Measurements from ENCODE around the gene HOXA13.
A peak's percentile ranks its signal among the peaks of the same experiment; 100 is the strongest.

The HOXA13 gene

GRCh38 chr7:27187475-27188385 is 12.2 kb downstream of the HOXA13 start:
- H4K8ac ChIP-seq (ENCODE audit: low read depth, low read length) = no peak overlapping the region
- H3K4ac ChIP-seq (ENCODE audit: low read depth, low read length) = no peak overlapping the region
- H2BK12ac ChIP-seq (ENCODE audit: low read length) = no peak overlapping the region
- H3K9ac ChIP-seq (ENCODE audit: low read length) = no peak overlapping the region
- no peak overlapping the region for H2AFZ ChIP-seq (ENCODE audit: insufficient read depth, low read length, poor library complexity)
- H3K18ac ChIP-seq (ENCODE audit: low read length) = no peak overlapping the region
- H3K14ac ChIP-seq (ENCODE audit: low read length) = no peak overlapping the region
- no peaks in the 10 kb centered on the region for H3K36me3 ChIP-seq (ENCODE audit: control insufficient read depth in 1 of 2, insufficient read depth in 2 of 2, low read length in 2 of 2)
- H2BK5ac ChIP-seq (ENCODE audit: low read depth, low read length, poor library complexity) = no peak overlapping the region
- H3K79me1 ChIP-seq (ENCODE audit: low read length) = peaks cover 3% of the 10 kb centered on the region
- no peak overlapping the region for H3K27ac ChIP-seq (ENCODE audit: low read depth, low read length)
- H3K4me1 ChIP-seq (ENCODE audit: control insufficient read depth in 1 of 2, insufficient read depth in 2 of 2, low read length in 2 of 2) = peaks cover 27 to 30% of the 10 kb centered on the region in 2 experiments
- H2BK120ac ChIP-seq (ENCODE audit: insufficient read depth, low read length, poor library complexity) = no peak overlapping the region
- H4K12ac ChIP-seq (ENCODE audit: low read depth, low read length) = no peak overlapping the region
- H3K27me3 ChIP-seq (ENCODE audit: insufficient read depth, low read length) = peaks cover 93% of the 10 kb centered on the region
- H3K23ac ChIP-seq (ENCODE audit: low read length) = no peak overlapping the region
- peak overlapping the region; percentile 62 for H3K4me2 ChIP-seq (ENCODE audit: low read length)
- no peaks in the 10 kb centered on the region for H3K79me2 ChIP-seq (ENCODE audit: control insufficient read depth, insufficient read depth, low read length, poor library complexity)
- DNase-seq = no peak
- WGBS (ENCODE audit: extremely low coverage, insufficient coverage, insufficient read length) = no CpG with 5 or more reads among the region's 46 CpGs
- no peak overlapping the region for H4K91ac ChIP-seq (ENCODE audit: low read depth, low read length)
- peaks cover 20% of the 10 kb centered on the region for H3K9me3 ChIP-seq (ENCODE audit: insufficient read depth, low read depth, low read length)
- H3K4me3 ChIP-seq (ENCODE audit: low read depth, low read length) = no peak overlapping the region
- no peak overlapping the region for H2AK5ac ChIP-seq (ENCODE audit: low read length)

GRCh38 chr7:27186668-27187474 is 13.0 kb downstream of the HOXA13 start:
- DNase-seq = no peak
- Histone ChIP-seq H2BK120ac (ENCODE audit: insufficient read depth, low read length, poor library complexity) (no peak overlapping the region), H3K27me3 (ENCODE audit: insufficient read depth, low read length) (peaks cover 93% of the 10 kb centered on the region), H2AFZ (ENCODE audit: insufficient read depth, low read length, poor library complexity) (no peak overlapping the region), H2BK12ac (ENCODE audit: low read length) (no peak overlapping the region), H3K79me2 (ENCODE audit: control insufficient read depth, insufficient read depth, low read length, poor library complexity) (no peaks in the 10 kb centered on the region), H3K36me3 (ENCODE audit: control insufficient read depth in 1 of 2, insufficient read depth in 2 of 2, low read length in 2 of 2) (no peaks in the 10 kb centered on the region), H3K18ac (ENCODE audit: low read length) (no peak overlapping the region), H3K4me3 (ENCODE audit: low read depth, low read length) (no peak overlapping the region), H3K79me1 (ENCODE audit: low read length) (peaks cover 3% of the 10 kb centered on the region), H4K12ac (ENCODE audit: low read depth, low read length) (no peak overlapping the region), H3K9me3 (ENCODE audit: insufficient read depth, low read depth, low read length) (peaks cover 20% of the 10 kb centered on the region), H3K27ac (ENCODE audit: low read depth, low read length) (no peak overlapping the region), H3K14ac (ENCODE audit: low read length) (no peak overlapping the region), H4K8ac (ENCODE audit: low read depth, low read length) (no peak overlapping the region), H3K4me1 (ENCODE audit: control insufficient read depth in 1 of 2, insufficient read depth in 2 of 2, low read length in 2 of 2) (peaks cover 29 to 30% of the 10 kb centered on the region in 2 experiments), H3K23ac (ENCODE audit: low read length) (no peak overlapping the region), H2AK5ac (ENCODE audit: low read length) (no peak overlapping the region), H3K4me2 (ENCODE audit: low read length) (no peak overlapping the region), H2BK5ac (ENCODE audit: low read depth, low read length, poor library complexity) (no peak overlapping the region), H4K91ac (ENCODE audit: low read depth, low read length) (no peak overlapping the region), H3K4ac (ENCODE audit: low read depth, low read length) (no peak overlapping the region), H3K9ac (ENCODE audit: low read length) (no peak overlapping the region)
- no CpG with 5 or more reads among the region's 4 CpGs for WGBS (ENCODE audit: extremely low coverage, insufficient coverage, insufficient read length)

GRCh38 chr7:27185854-27186667 is 13.8 kb downstream of the HOXA13 start:
- no peak overlapping the region for H3K4ac ChIP-seq (ENCODE audit: low read depth, low read length)
- H3K27me3 ChIP-seq (ENCODE audit: insufficient read depth, low read length) = peaks cover 88% of the 10 kb centered on the region
- H4K8ac ChIP-seq (ENCODE audit: low read depth, low read length) = no peak overlapping the region
- no peaks in the 10 kb centered on the region for H3K79me2 ChIP-seq (ENCODE audit: control insufficient read depth, insufficient read depth, low read length, poor library complexity)
- H4K91ac ChIP-seq (ENCODE audit: low read depth, low read length) = no peak overlapping the region
- no peak overlapping the region for H2AK5ac ChIP-seq (ENCODE audit: low read length)
- H3K14ac ChIP-seq (ENCODE audit: low read length) = no peak overlapping the region
- H3K4me1 ChIP-seq (ENCODE audit: control insufficient read depth in 1 of 2, insufficient read depth in 2 of 2, low read length in 2 of 2) = peaks cover 29 to 30% of the 10 kb centered on the region in 2 experiments
- H3K79me1 ChIP-seq (ENCODE audit: low read length) = peaks cover 3% of the 10 kb centered on the region
- no peak overlapping the region for H2BK120ac ChIP-seq (ENCODE audit: insufficient read depth, low read length, poor library complexity)
- WGBS (ENCODE audit: extremely low coverage, insufficient coverage, insufficient read length) = no CpG with 5 or more reads among the region's 24 CpGs
- no peaks in the 10 kb centered on the region for H3K36me3 ChIP-seq (ENCODE audit: control insufficient read depth in 1 of 2, insufficient read depth in 2 of 2, low read length in 2 of 2)
- H3K9ac ChIP-seq (ENCODE audit: low read length) = no peak overlapping the region
- peaks cover 23% of the 10 kb centered on the region for H3K9me3 ChIP-seq (ENCODE audit: insufficient read depth, low read depth, low read length)
- no peak overlapping the region for H2BK5ac ChIP-seq (ENCODE audit: low read depth, low read length, poor library complexity)
- no peak for DNase-seq
- H3K18ac ChIP-seq (ENCODE audit: low read length) = no peak overlapping the region
- no peak overlapping the region for H2BK12ac ChIP-seq (ENCODE audit: low read length)
- H3K4me2 ChIP-seq (ENCODE audit: low read length) = peak overlapping the region; percentile 64
- H3K23ac ChIP-seq (ENCODE audit: low read length) = no peak overlapping the region
- no peak overlapping the region for H3K27ac ChIP-seq (ENCODE audit: low read depth, low read length)
- no peak overlapping the region for H3K4me3 ChIP-seq (ENCODE audit: low read depth, low read length)
- no peak overlapping the region for H4K12ac ChIP-seq (ENCODE audit: low read depth, low read length)
- no peak overlapping the region for H2AFZ ChIP-seq (ENCODE audit: insufficient read depth, low read length, poor library complexity)
